ENCODE results near the gene SLC29A3.

GRCh38 chr10:71319800-71320392, 837 bp downstream of the SLC29A3 start:
- TF ChIP-seq CTCF (IDR thresholded peaks at IDR 0.05): no peak
- TF ChIP-seq EZH2phosphoT487 (IDR thresholded peaks at IDR 0.05): no peak

All from neural progenitor cell (in vitro differentiated cells).